Breast epithelium (tissue), 4 donors: ENCODE results near the gene ARSK. TPM values are rescaled to one million over a fixed set of nuclear protein-coding genes. Genes with fewer than 3 reads are reported as not detected.

Experiments used
- DNase-seq, 2 donors: peaks; one replicate each; pipeline ENCODE4 v3.0.0-alpha.2; 2019; ENCODE audit warnings: low spot score in 2 of 2
- H3K27ac ChIP-seq, 2 donors: fragments of 200-600 bp; sonication (generic) in 1 of 2; one replicate each; pipeline ENCODE4 v1.5.1; 2016 to 2019; ENCODE audit warnings: mild to moderate bottlenecking in 1 of 2
- H3K27me3 ChIP-seq, 2 donors: fragments of 200-600 bp; sonication (generic) in 1 of 2; one replicate each; pipeline versions ENCODE4 v1.5.1 to v1.6.0; 2017 to 2019; ENCODE audit warnings: control low read depth in 1 of 2, mild to moderate bottlenecking in 1 of 2
- H3K36me3 ChIP-seq: fragments of 200-600 bp; one replicate; pipeline ENCODE4 v1.5.1; 2019
- H3K4me1 ChIP-seq, 2 donors: fragments of 200-600 bp; sonication (generic); one replicate each; pipeline ENCODE4 v1.5.1; 2016 to 2019; ENCODE audit warnings: control low read depth in 1 of 2
- H3K4me3 ChIP-seq, 3 donors: fragments of 200-600 bp; sonication (generic); 1 replicate in 2 of 3; 2 replicates in 1 of 3; pipeline ENCODE4 v1.5.1; 2016 to 2019; ENCODE audit warnings: mild to moderate bottlenecking in 3 of 3, moderate library complexity in 2 of 3
- H3K9me3 ChIP-seq, 2 donors: fragments of 200-600 bp; sonication (generic) in 1 of 2; one replicate each; pipeline ENCODE4 v1.5.1; 2016 to 2019; ENCODE audit warnings: control low read depth in 1 of 2
- POLR2A ChIP-seq: fragments of 450-650 bp; IDR thresholded peaks from one replicate; pipeline ENCODE4 v1.6.1; 2016; ENCODE audit warnings: antibody characterized with exemption, mild to moderate bottlenecking, moderate library complexity
- POLR2AphosphoS5 ChIP-seq, 3 donors: sonication (generic); formaldehyde crosslinking; IDR thresholded peaks; one replicate each; pipeline ENCODE4 v1.6.1; 2017; ENCODE audit warnings: antibody characterized with exemption in 3 of 3
- intact Hi-C: fragments of 100-400 bp; cut with DNase I; formaldehyde crosslinking; loops from one replicate; pipeline ENCODE4 v1.15.1; 2023; ENCODE audit warnings: low total_unique reads
- total RNA-seq, 3 donors: library from RNA; depleted of rRNA; stranded (reverse); fragments of >200 nt; gene quantifications; one replicate each; pipeline ENCODE4 v1.1.0, GENCODE V29; 2016
- TF ChIP-seq, protein P1 (sequence below), 3 donors: fragments of 450-650 bp; IDR thresholded peaks; one replicate each; pipeline ENCODE4 v1.5.1; 2016 to 2017; ENCODE audit warnings: antibody characterized with exemption in 3 of 3, mild to moderate bottlenecking in 3 of 3, moderate library complexity in 3 of 3

ARSK gene
- total RNA-seq, 3 donors from 2014 or later: 9.5 to 11.4 (median 10.1) TPM

- Histone ChIP-seq H3K36me3 (no peaks in the 10 kb centered on the region), H3K9me3 (no peaks in the 10 kb centered on the region), H3K4me1 (no peaks in the 10 kb centered on the region), H3K27ac (no peak overlapping the region), H3K27me3 (no peaks in the 10 kb centered on the region), H3K4me3 (no peak overlapping the region)
- DNase-seq: no peak
- TF ChIP-seq POLR2A (no peak), POLR2AphosphoS5 (IDR thresholded peaks at IDR 0.05) (no peak)
- TF ChIP-seq, protein P1, sequence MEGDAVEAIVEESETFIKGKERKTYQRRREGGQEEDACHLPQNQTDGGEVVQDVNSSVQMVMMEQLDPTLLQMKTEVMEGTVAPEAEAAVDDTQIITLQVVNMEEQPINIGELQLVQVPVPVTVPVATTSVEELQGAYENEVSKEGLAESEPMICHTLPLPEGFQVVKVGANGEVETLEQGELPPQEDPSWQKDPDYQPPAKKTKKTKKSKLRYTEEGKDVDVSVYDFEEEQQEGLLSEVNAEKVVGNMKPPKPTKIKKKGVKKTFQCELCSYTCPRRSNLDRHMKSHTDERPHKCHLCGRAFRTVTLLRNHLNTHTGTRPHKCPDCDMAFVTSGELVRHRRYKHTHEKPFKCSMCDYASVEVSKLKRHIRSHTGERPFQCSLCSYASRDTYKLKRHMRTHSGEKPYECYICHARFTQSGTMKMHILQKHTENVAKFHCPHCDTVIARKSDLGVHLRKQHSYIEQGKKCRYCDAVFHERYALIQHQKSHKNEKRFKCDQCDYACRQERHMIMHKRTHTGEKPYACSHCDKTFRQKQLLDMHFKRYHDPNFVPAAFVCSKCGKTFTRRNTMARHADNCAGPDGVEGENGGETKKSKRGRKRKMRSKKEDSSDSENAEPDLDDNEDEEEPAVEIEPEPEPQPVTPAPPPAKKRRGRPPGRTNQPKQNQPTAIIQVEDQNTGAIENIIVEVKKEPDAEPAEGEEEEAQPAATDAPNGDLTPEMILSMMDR (IDR thresholded peaks at IDR 0.05): no peak
- intact Hi-C loops: no loop called here
Measured at GRCh38 chr5:95572016-95572415, 17.1 kb downstream of the ARSK start.

DNA sequence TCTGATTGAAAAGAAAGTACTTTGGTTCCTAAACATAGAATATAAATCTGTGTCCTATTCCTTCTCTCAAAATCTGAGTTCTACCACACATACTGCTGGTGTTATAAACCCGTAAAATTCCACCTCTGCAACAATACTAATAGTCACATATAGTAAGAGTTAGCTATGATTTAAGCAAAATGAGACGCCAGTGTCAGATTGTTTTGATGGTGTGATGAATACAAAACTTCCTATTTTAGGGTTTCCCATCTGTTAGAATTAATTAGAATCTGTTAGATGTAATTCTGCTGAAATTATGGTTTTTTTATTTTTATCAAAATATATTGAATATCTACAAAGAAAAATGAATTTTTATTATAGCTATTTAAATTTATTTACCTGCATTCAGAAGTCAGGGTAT lies 26.7 kb downstream of the ARSK start:
- no peaks in the 10 kb centered on the region for H3K27me3 ChIP-seq
- no peak overlapping the region for H3K4me3 ChIP-seq
- intact Hi-C loops: no loop called here
- no peak for TF ChIP-seq POLR2A
- TF ChIP-seq, protein P1 (IDR thresholded peaks at IDR 0.05): no peak
- TF ChIP-seq POLR2AphosphoS5 (IDR thresholded peaks at IDR 0.05): no peak
- no peaks in the 10 kb centered on the region for H3K4me1 ChIP-seq
- DNase-seq: no peak
- H3K36me3 ChIP-seq: no peaks in the 10 kb centered on the region
- H3K9me3 ChIP-seq: no peaks in the 10 kb centered on the region
- H3K27ac ChIP-seq: no peak overlapping the region

DNA sequence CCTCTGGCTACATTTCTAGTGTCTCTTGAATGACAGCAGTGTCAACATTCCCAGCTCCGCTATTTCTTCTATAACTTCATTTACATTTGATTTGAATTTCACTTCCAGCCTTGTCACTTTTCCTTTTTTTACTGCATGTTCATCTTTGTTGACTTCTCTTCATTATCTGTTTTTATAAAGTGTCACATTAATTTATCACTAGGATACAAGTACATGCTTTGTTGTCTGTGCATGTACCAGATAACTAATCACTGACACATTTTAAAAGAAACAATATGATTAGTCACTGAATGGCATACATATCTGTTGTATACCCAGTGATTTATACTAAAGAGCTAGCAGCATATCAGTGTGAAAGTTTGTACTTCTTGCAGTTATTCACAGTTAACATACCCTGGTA lies 29.1 kb downstream of the ARSK start:
- H3K36me3 ChIP-seq: no peaks in the 10 kb centered on the region
- DNase-seq: no peak
- no peaks in the 10 kb centered on the region for H3K4me1 ChIP-seq
- TF ChIP-seq POLR2AphosphoS5 (IDR thresholded peaks at IDR 0.05) (no peak), POLR2A (no peak)
- TF ChIP-seq, protein P1 (IDR thresholded peaks at IDR 0.05): no peak
- no peak overlapping the region for H3K27ac ChIP-seq
- no peaks in the 10 kb centered on the region for H3K27me3 ChIP-seq
- no peaks in the 10 kb centered on the region for H3K9me3 ChIP-seq
- intact Hi-C loops: no loop called here
- no peak overlapping the region for H3K4me3 ChIP-seq

GRCh38 chr5:95590880-95591279 lies 36.0 kb downstream of the ARSK start:
- H3K27ac ChIP-seq: no peak overlapping the region
- no peaks in the 10 kb centered on the region for H3K9me3 ChIP-seq
- H3K27me3 ChIP-seq: no peaks in the 10 kb centered on the region
- H3K36me3 ChIP-seq: no peaks in the 10 kb centered on the region
- intact Hi-C loops: no loop called here
- TF ChIP-seq POLR2A (no peak), POLR2AphosphoS5 (IDR thresholded peaks at IDR 0.05) (no peak)
- TF ChIP-seq, protein P1 (IDR thresholded peaks at IDR 0.05): no peak
- no peak overlapping the region for H3K4me3 ChIP-seq
- no peak for DNase-seq
- H3K4me1 ChIP-seq: no peaks in the 10 kb centered on the region

GRCh38 chr5:95591490-95591901 lies 36.6 kb downstream of the ARSK start:
- intact Hi-C loops: no loop called here
- Histone ChIP-seq H3K36me3 (no peaks in the 10 kb centered on the region), H3K4me3 (no peak overlapping the region), H3K4me1 (no peaks in the 10 kb centered on the region), H3K9me3 (no peaks in the 10 kb centered on the region), H3K27me3 (no peaks in the 10 kb centered on the region), H3K27ac (no peak overlapping the region)
- TF ChIP-seq POLR2AphosphoS5 (IDR thresholded peaks at IDR 0.05): no peak
- TF ChIP-seq, protein P1 (IDR thresholded peaks at IDR 0.05): no peak
- TF ChIP-seq POLR2A: no peak
- no peak for DNase-seq
